ELR (cell line): Measurements from ENCODE around the gene ZSCAN32.

Experiments used
- DNase-seq: peaks from one replicate; pipeline ENCODE4 v3.0.0-alpha.2; 2015; ENCODE audit warnings: low read depth

The ZSCAN32 gene

GRCh38 chr16:3400779-3401688 lies at the start of gene ZSCAN32, which contains the start of gene ZNF174:
ZSCAN32 (minus strand) TSS chr16:3401004; CDS start chr16:3397557, 3,447 bp downstream.
ZNF174 (plus strand) TSS chr16:3401215; CDS start chr16:3402005, 790 bp downstream.
- DNase-seq, result peak; percentile 98

GRCh38 chr16:3444032-3444388 lies 43.2 kb upstream of the ZSCAN32 start:
- peak; percentile 76 for DNase-seq

DNA sequence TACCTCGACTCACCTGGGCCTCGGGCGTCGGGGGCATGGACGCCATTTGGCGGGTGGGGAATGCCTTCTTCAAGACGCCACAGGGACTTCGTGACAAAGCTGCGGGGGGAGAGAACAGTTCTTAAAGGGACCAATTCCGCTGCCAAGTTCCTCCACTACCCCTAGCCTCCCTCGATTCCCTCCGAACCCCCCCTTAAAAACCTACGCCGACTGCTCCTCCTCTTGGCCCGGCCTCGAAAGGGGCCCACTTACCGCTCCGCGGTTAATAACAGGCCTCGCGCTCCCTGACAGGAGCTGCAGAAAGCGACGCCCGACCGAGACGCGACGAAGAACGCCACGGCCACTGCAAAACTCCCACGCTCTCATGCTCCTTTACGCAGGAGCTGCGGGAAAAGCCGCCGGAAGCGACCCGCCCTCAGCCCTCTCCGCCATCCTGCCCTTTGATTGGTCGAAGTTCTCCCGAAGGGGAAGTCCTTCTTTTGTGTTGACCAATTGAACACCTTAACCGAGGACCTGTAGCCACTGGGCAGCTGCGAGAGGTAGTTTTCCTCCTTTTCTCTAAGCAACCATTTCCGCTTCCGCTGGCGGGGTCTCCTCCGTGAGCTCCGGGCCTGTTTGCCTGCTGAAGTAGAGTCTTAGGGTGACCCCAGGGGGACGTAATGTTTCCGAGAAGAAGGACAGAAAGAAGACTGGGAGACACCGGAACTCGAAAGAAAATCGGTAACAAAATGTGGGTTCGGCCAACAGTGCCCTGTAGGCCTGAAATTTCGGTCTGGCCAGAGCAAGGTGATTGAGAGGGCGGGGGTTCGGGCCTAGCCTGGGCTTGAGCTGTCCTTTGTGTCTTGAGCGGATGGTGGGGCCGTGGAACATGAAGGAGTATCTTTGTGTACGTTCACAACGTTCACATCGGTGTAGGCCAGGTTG lies 42.6 kb upstream of the ZSCAN32 start, which contains the start of the genes NAA60 and ZNF597:
NAA60 (plus strand) TSS at position 573 of the 924 bp plus-strand sequence. CDS start 32,548 bp downstream, outside the sequence.
ZNF597 (minus strand) TSS at position 397 of the 924 bp plus-strand sequence; CDS start at position 46, 351 bp downstream.
- peak; percentile 90 for DNase-seq

- no peak for DNase-seq
These were observed 38.8 kb upstream of the ZSCAN32 start for GRCh38 chr16:3439637-3440036.

DNA sequence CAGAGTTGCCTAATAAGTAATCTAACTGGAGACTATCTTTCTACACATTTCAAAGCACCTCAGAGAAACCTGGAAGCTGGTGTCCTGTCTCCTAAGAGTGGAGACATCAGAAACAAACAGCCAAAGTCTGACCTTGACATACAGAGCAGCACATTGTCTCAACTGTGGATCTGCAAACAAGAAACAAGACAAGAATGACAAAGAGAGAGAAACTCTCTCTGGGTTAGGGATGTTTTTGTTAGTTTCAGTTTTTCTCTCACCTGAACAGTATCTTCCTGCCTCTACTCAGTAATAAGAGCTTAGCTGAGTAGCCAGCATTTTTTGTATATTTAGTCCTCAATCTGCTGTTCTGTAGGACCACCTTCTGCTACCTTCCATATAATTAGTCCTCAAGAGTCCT lies 33.6 kb upstream of the ZSCAN32 start:
- DNase-seq, result no peak

DNA sequence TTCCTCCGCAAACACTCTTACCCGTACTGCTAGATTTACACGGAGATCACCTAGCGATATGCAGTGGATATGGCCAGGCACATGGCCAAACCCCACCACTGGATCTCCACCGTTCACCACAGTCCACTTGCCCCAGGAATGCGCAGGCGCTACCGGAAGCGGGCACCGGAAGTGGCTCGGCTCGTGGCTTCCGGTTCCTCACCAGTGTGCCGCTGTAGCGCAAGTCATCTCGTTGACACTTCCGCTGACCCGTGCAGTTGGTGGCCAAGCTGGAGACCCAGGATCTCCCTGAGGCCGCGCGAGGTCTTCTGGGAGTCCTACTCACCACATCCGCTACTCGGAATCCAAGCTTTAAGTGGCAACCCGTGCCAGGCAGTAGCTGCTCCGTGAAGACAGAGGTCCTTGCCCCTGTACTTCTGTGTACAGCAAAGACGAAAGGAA lies 31.0 kb upstream of the ZSCAN32 start:
- DNase-seq, result no peak

- DNase-seq, result no peak
These were observed 13.1 kb upstream of the ZSCAN32 start for GRCh38 chr16:3413730-3414379.

GRCh38 chr16:3408561-3409197 lies 7.9 kb upstream of the ZSCAN32 start:
- DNase-seq, result no peak

- peak; percentile 18 for DNase-seq
These were observed 1.1 kb upstream of the ZSCAN32 start for GRCh38 chr16:3401719-3402397.

- no peak for DNase-seq
These were observed 392 bp downstream of the ZSCAN32 start for GRCh38 chr16:3400446-3400778.

DNA sequence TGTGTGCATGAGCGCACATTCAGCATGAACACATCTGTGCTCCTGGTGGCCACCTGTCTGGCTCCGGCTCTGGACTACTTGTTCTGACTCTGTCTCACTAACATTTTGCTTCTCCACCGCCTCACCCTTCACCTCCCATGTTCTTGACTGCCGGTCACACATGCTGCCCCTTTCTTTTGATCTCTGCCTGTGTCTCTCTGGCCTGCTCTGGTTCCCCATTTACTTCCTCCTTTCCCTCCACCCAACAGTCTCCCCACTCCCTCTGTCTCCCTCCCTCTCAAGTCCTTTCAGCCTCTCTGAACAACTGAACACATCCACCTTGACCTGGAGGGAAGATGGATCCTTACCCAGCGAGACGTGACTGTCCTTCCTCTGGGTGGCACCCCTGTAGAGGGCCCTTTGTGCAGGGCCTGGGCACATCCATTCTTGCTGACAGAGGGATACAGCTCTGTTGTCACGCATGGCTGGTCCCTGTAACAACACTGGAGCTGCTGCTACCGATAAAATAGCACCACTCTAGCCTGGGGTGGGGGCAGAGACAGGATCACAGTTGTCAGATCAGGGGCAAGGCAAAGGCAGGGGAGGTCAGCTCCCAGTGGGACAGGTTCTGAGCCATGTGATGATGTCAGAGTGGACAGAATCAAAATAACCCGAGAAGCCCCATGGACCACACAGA lies 11.0 kb downstream of the ZSCAN32 start:
- no peak for DNase-seq

DNA sequence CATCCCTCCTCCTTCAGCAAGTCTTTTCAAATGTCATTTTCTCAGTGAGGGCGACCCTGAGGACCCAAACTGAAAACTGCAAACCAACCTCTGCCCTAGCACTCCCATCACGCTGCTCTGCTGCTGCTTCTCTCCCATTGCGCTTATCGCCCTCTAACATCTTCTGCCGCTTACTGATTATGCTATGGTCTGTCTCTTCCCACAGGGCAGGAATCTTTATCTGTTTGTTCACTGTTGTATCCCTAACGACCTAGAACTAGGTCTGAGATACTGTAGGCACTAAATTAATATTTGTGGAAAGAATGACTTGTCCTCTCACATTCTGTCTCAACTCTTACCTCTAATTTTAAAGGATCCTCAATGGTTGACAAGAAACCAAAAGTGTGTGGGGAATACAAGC lies 12.5 kb downstream of the ZSCAN32 start:
- DNase-seq, result no peak

DNA sequence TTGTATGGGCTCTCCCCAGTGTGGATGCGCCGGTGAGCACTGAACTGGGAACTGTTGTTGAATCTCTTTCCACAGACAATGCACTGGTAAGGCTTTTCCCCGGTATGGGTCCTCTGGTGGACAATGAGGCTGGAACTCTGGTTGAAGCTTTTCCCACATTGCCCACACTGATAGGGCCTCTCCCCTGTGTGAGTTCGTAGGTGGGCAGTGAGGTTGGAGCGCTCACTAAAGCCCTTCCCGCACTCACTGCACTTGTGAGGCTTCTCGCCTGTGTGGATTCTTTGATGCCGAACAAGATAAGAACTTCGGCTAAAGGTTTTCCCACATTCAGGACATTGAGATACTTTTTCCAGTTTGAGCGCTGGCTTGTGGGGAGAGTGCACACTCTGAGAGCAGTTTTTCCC lies 17.8 kb downstream of the ZSCAN32 start:
- no peak for DNase-seq

GRCh38 chr16:3377917-3378316 lies 22.9 kb downstream of the ZSCAN32 start:
- DNase-seq, result no peak

- no peak for DNase-seq
These were observed 25.1 kb downstream of the ZSCAN32 start for GRCh38 chr16:3375680-3376079.

DNA sequence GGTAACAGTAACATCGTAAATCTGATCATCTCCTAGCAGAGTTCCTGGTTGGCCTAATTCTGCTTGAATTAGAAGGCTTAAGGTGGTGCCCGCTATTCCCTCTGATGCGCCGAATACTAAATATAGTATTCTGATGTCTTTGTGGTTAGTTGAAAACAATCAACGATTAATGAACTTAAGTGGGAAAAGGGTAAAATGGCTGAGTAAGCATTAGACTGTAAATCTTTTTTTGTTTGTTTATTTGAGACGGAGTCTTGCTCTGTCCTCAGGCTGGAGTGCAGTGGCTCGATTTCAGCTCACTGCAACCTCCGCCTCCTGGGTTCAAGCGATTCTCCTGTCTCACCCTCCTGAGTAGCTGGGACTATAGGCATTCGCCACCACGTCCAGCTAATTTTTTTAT lies 31.7 kb downstream of the ZSCAN32 start:
- DNase-seq, result no peak

DNA sequence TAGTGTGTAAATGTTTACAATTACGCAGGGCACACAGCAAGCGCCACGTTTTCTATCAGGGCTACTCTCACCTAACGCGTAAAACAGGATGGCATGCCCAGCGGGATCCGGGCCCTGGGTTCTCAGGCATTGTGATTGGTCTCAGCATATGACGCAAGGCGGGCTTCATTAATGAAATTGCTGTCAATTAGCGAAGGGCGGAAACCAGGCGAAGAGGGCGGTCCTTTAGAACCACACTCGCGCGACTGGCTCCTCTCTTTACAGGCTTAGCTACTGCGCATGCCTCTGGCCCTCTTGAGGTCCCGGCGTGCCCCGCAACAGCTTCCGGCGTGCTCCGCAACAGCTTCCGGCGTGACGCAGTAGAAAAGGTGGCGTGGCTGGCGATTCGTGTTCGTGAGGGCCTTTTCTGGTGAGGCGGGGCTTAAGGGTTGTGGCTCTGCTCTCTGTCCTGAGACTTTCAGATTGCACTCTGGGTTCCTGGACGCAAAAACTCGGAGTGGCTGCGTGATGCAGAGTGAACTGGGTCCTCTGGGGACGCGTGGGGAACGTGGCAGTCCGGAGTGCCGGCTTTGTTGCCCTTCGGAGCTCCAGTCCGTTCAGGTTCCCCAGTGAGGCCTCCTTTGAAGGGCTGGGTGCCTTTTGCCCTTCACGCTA lies 35.9 kb downstream of the ZSCAN32 start:
- DNase-seq, result peak; percentile 93

GRCh38 chr16:3363793-3364192 lies 37.0 kb downstream of the ZSCAN32 start:
- peak; percentile 16 for DNase-seq

- no peak for DNase-seq
These were observed 37.9 kb downstream of the ZSCAN32 start for GRCh38 chr16:3362931-3363330.

DNA sequence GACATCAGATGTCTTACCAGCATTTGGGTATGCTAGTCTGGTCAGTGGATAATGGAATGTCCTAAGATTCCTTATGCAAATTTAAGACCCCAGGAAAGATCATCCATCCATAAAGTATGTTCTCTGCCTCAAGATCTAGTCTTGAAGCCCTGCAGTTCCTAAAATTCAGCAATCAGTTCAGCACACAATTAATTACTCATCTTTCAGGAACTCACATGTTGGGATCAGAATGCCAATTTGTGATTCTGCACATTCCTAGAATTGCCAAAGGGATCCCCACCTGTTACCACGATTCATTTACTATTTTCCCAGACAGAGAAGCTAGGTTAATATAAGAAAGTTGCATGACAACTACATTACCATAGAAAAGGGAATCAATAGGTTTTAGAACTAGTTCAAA lies 41.9 kb downstream of the ZSCAN32 start:
- DNase-seq, result no peak
